Osteoblast (primary cell): ENCODE results near the gene RPS6KA5. TPM values are rescaled to one million over a fixed set of nuclear protein-coding genes. Genes with fewer than 3 reads are reported as not detected.
"Not testable (repeated sequence)": the region's sequence is repeated elsewhere in the genome, so short reads cannot be mapped to it uniquely, and the experiment has no call there.

Source experiments
- DNase-seq: peaks from one replicate; pipeline ENCODE4 v3.0.0; 2011; ENCODE audit warnings: low spot score, mixed read lengths; ENCODE audit not compliant: insufficient read length; ENCODE audit errors: missing footprints
- H2AFZ ChIP-seq: 2 replicates; pipeline ENCODE4 v1.6.0; 2011; ENCODE audit warnings: mild to moderate bottlenecking, low read length
- H3K27ac ChIP-seq: 2 replicates; pipeline ENCODE4 v1.5.1; 2011; ENCODE audit warnings: mild to moderate bottlenecking, low read depth, low read length, moderate library complexity
- H3K27me3 ChIP-seq: 2 replicates; pipeline ENCODE4 v1.6.0; 2012; ENCODE audit warnings: mild to moderate bottlenecking, control low read depth, inconsistent platforms, low read length, moderate library complexity; ENCODE audit not compliant: insufficient read depth
- H3K36me3 ChIP-seq: 2 replicates; pipeline ENCODE4 v1.5.1; 2011; ENCODE audit warnings: mild to moderate bottlenecking, low read length, control low read depth, moderate library complexity; ENCODE audit not compliant: insufficient read depth
- H3K4me1 ChIP-seq: 2 replicates; pipeline ENCODE4 v1.5.1; 2011; ENCODE audit warnings: mild to moderate bottlenecking, low read length, control low read depth, moderate library complexity; ENCODE audit not compliant: insufficient read depth
- H3K4me2 ChIP-seq: 2 replicates; pipeline ENCODE4 v1.6.0; 2011; ENCODE audit warnings: mild to moderate bottlenecking, low read length; ENCODE audit not compliant: insufficient read depth
- H3K4me3 ChIP-seq: fragments of 200-600 bp; sonication (generic); 3 replicates; pipeline ENCODE4 v1.5.1; 2012; ENCODE audit warnings: mild to moderate bottlenecking, low read length, inconsistent platforms; ENCODE audit not compliant: insufficient read depth
- H3K79me2 ChIP-seq: 2 replicates; pipeline ENCODE4 v1.6.0; 2012; ENCODE audit warnings: mild to moderate bottlenecking, low read length, control low read depth, inconsistent platforms; ENCODE audit not compliant: insufficient read depth
- H3K9me3 ChIP-seq: 2 replicates; pipeline ENCODE4 v1.5.1; 2011; ENCODE audit warnings: low read depth, low read length, control low read depth
- H4K20me1 ChIP-seq: 2 replicates; pipeline ENCODE4 v1.6.0; 2012; ENCODE audit warnings: mild to moderate bottlenecking, low read length, control low read depth; ENCODE audit not compliant: insufficient read depth
- CTCF ChIP-seq: IDR thresholded peaks from 2 replicates; pipeline ENCODE4 v1.5.1; 2011; ENCODE audit warnings: mild to moderate bottlenecking, low read depth, low read length, moderate library complexity; ENCODE audit errors: extremely low read depth
- total RNA-seq: library from RNA; depleted of rRNA; stranded (reverse); fragments of >200 nt; gene quantifications from 2 replicates; pipeline ENCODE4 v1.2.3, GENCODE V29; 2012

Gene RPS6KA5
- total RNA-seq, 1 donor, result 1.4 TPM

GRCh38 chr14:90848944-90849731 is 211.3 kb downstream of the RPS6KA5 start:
- H3K9me3 ChIP-seq, result no peaks in the 10 kb centered on the region
- no peak for DNase-seq
- no peak overlapping the region for H3K27ac ChIP-seq
- no peak overlapping the region for H2AFZ ChIP-seq
- no peaks in the 10 kb centered on the region for H3K36me3 ChIP-seq
- H3K79me2 ChIP-seq, result no peaks in the 10 kb centered on the region
- H3K27me3 ChIP-seq, result peaks cover 8% of the 10 kb centered on the region
- peaks cover 10% of the 10 kb centered on the region for H3K4me1 ChIP-seq
- TF ChIP-seq CTCF, result no peak
- H3K4me2 ChIP-seq, result no peak overlapping the region
- no peaks in the 10 kb centered on the region for H4K20me1 ChIP-seq
- H3K4me3 ChIP-seq, result no peak overlapping the region

- Histone ChIP-seq H3K9me3 (no peaks in the 10 kb centered on the region), H3K36me3 (no peaks in the 10 kb centered on the region), H3K27me3 (peaks cover 8% of the 10 kb centered on the region), H3K4me3 (no peak overlapping the region), H3K4me1 (peaks cover 10% of the 10 kb centered on the region), H4K20me1 (no peaks in the 10 kb centered on the region), H2AFZ (no peak overlapping the region), H3K4me2 (no peak overlapping the region), H3K79me2 (no peaks in the 10 kb centered on the region), H3K27ac (no peak overlapping the region)
- DNase-seq, result peak; percentile 87
- no peak for TF ChIP-seq CTCF
Observed at GRCh38 chr14:90846511-90846910, 213.9 kb downstream of the RPS6KA5 start.

- TF ChIP-seq CTCF, result no peak
- peaks cover 8% of the 10 kb centered on the region for H3K27me3 ChIP-seq
Observed at GRCh38 chr14:90844321-90844720, 216.1 kb downstream of the RPS6KA5 start.

DNA sequence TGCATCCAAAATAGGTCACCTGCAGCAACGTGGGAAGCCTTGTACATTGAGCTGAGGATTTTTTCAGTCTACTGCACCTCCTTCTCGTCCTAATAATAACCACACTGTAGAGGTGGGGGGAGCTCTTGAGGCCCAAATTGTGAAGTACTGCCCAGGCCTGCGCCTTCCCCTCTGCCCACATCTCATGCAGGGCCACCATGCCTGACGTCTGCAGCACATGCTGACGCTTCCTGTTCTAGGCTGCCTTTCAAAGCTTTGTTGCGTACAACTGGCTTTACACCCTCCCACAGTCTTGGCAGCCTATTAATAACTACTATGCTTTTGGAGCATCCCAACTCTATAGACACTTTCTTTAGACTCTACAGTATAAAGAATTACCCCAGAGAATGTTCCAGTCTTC is 217.7 kb downstream of the RPS6KA5 start:
- Histone ChIP-seq H3K4me1 (peaks cover 11% of the 10 kb centered on the region), H3K79me2 (no peaks in the 10 kb centered on the region), H4K20me1 (no peaks in the 10 kb centered on the region), H3K36me3 (no peaks in the 10 kb centered on the region), H3K27ac (no peak overlapping the region), H3K9me3 (no peaks in the 10 kb centered on the region), H3K4me3 (no peak overlapping the region), H3K27me3 (peaks cover 4% of the 10 kb centered on the region), H3K4me2 (no peak overlapping the region), H2AFZ (no peak overlapping the region)
- peak; percentile 76 for DNase-seq
- TF ChIP-seq CTCF, result no peak

More at GRCh38 chr14:90844321-90844720, 216.1 kb downstream of the RPS6KA5 start:
- Histone ChIP-seq H3K4me3 (no peak overlapping the region), H3K4me1 (peaks cover 7% of the 10 kb centered on the region), H2AFZ (no peak overlapping the region), H3K4me2 (no peak overlapping the region), H3K36me3 (no peaks in the 10 kb centered on the region), H3K79me2 (no peaks in the 10 kb centered on the region), H4K20me1 (no peaks in the 10 kb centered on the region), H3K9me3 (no peaks in the 10 kb centered on the region), H3K27ac (no peak overlapping the region)
- peak; percentile 68 for DNase-seq

DNA sequence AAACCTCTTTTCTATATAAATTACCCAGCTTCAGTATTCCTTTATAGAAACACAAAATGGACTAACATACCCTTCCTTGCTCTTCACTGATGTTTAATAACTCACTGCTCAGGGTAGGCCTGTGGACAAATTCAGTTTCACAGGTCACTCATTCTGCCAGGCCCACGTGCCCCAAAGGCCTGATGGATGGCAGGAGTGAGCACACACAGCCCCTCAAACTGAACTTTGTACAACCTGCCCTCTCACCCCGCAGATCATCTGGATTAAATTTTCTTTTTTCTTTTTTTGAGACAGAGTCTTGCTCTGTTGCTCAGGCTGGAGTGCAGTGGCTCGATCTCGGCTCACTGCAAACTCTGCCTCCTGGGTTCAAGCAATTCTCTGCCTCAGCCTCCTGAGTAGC is 219.8 kb downstream of the RPS6KA5 start:
- not testable (repeated sequence) for H3K9me3 ChIP-seq, H3K4me2 ChIP-seq, H3K4me3 ChIP-seq, H3K4me1 ChIP-seq, H3K36me3 ChIP-seq, H4K20me1 ChIP-seq, H3K27me3 ChIP-seq, H3K79me2 ChIP-seq, DNase-seq, H2AFZ ChIP-seq, H3K27ac ChIP-seq
